Panc1 (cell line): ENCODE results near the gene SLC44A1.

ENCODE experiments used
- TF ChIP-seq, protein P1 (sequence below), 2 experiments: IDR thresholded peaks; 2 replicates each; pipeline ENCODE4 v1.6.1; 2011 to 2012; ENCODE audit warnings: low read depth in 2 of 2, control low read depth in 1 of 2, low read length in 1 of 2, mild to moderate bottlenecking in 1 of 2, moderate library complexity in 1 of 2; ENCODE audit not compliant: insufficient read depth in 1 of 2
- TF ChIP-seq, protein P2 (sequence below): fragments of 450-650 bp; IDR thresholded peaks from 2 replicates; pipeline ENCODE4 v1.5.1; 2017; ENCODE audit warnings: mild to moderate bottlenecking

DNA sequence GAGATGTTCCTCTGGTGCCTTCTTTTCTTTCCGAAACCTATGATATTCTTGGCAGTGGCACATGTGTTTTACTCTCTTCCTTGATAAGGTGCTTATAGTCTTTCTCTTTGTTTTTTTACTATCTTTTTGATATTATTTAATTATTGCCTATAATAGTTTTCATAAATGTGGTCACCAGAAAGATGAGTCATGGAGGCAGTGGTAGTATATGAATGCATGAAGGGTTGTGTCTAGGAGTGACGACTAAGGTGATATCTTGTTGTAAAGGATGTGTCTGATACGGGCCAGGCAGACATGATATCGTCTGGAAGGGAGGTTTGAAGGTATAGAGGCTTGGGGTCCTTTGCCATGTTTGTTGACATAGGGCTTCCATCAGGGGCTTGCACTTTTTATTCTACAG is 36.8 kb downstream of the SLC44A1 start:
- TF ChIP-seq, protein P1, sequence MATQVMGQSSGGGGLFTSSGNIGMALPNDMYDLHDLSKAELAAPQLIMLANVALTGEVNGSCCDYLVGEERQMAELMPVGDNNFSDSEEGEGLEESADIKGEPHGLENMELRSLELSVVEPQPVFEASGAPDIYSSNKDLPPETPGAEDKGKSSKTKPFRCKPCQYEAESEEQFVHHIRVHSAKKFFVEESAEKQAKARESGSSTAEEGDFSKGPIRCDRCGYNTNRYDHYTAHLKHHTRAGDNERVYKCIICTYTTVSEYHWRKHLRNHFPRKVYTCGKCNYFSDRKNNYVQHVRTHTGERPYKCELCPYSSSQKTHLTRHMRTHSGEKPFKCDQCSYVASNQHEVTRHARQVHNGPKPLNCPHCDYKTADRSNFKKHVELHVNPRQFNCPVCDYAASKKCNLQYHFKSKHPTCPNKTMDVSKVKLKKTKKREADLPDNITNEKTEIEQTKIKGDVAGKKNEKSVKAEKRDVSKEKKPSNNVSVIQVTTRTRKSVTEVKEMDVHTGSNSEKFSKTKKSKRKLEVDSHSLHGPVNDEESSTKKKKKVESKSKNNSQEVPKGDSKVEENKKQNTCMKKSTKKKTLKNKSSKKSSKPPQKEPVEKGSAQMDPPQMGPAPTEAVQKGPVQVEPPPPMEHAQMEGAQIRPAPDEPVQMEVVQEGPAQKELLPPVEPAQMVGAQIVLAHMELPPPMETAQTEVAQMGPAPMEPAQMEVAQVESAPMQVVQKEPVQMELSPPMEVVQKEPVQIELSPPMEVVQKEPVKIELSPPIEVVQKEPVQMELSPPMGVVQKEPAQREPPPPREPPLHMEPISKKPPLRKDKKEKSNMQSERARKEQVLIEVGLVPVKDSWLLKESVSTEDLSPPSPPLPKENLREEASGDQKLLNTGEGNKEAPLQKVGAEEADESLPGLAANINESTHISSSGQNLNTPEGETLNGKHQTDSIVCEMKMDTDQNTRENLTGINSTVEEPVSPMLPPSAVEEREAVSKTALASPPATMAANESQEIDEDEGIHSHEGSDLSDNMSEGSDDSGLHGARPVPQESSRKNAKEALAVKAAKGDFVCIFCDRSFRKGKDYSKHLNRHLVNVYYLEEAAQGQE (IDR thresholded peaks at IDR 0.05; ENCODE audit: insufficient read depth in 1 of 2, low read depth in 2 of 2, low read length in 1 of 2): no peak
- TF ChIP-seq, protein P2, sequence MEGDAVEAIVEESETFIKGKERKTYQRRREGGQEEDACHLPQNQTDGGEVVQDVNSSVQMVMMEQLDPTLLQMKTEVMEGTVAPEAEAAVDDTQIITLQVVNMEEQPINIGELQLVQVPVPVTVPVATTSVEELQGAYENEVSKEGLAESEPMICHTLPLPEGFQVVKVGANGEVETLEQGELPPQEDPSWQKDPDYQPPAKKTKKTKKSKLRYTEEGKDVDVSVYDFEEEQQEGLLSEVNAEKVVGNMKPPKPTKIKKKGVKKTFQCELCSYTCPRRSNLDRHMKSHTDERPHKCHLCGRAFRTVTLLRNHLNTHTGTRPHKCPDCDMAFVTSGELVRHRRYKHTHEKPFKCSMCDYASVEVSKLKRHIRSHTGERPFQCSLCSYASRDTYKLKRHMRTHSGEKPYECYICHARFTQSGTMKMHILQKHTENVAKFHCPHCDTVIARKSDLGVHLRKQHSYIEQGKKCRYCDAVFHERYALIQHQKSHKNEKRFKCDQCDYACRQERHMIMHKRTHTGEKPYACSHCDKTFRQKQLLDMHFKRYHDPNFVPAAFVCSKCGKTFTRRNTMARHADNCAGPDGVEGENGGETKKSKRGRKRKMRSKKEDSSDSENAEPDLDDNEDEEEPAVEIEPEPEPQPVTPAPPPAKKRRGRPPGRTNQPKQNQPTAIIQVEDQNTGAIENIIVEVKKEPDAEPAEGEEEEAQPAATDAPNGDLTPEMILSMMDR: no peak
